Neural crest cell (in vitro differentiated cells): ENCODE results near the gene USP14. TPM values are rescaled to one million over a fixed set of nuclear protein-coding genes. Genes with fewer than 3 reads are reported as not detected.
A peak's percentile ranks its signal among the peaks of the same experiment; 100 is the strongest.

Experiments used
- DNase-seq: peaks from one replicate; pipeline ENCODE4 v3.0.0; 2021; ENCODE audit warnings: low read depth, mixed read lengths, low spot score
- H3K27ac Mint-ChIP-seq: one replicate; pipeline ENCODE4 v1.8.0; 2021; ENCODE audit warnings: mild to moderate bottlenecking, mixed read lengths; ENCODE audit not compliant: unreplicated experiment
- H3K27me3 Mint-ChIP-seq: 2 replicates; pipeline ENCODE4 v1.8.0; 2021; ENCODE audit warnings: low read depth, mild to moderate bottlenecking, mixed read lengths
- H3K36me3 Mint-ChIP-seq: 2 replicates; pipeline ENCODE4 v1.8.0; 2021; ENCODE audit warnings: low read depth, mild to moderate bottlenecking, mixed read lengths
- H3K4me1 Mint-ChIP-seq: 2 replicates; pipeline ENCODE4 v1.8.0; 2021; ENCODE audit warnings: mixed read lengths
- H3K4me3 Mint-ChIP-seq: one replicate; pipeline ENCODE4 v1.8.0; 2021; ENCODE audit warnings: mild to moderate bottlenecking, mixed read lengths
- H3K9me3 Mint-ChIP-seq: 2 replicates; pipeline ENCODE4 v1.8.0; 2021; ENCODE audit warnings: mixed read lengths
- CTCF ChIP-seq: fragments of 200-600 bp; sonication (generic); conservative IDR thresholded peaks from 2 replicates; pipeline ENCODE4 v1.5.0; 2021; ENCODE audit warnings: antibody characterized with exemption, mild to moderate bottlenecking
- total RNA-seq: library from RNA; stranded (reverse); gene quantifications from 2 replicates; pipeline ENCODE4 v1.2.1, GENCODE V29; 2021

USP14 gene
- total RNA-seq, 1 donor from 2014 or later = 75.0 TPM

- peak overlapping the region; percentile 77 for H3K4me3 Mint-ChIP-seq
- H3K27me3 Mint-ChIP-seq = peaks cover 4% of the 10 kb centered on the region
- no peak for DNase-seq
- H3K27ac Mint-ChIP-seq = no peak overlapping the region
- no peaks in the 10 kb centered on the region for H3K9me3 Mint-ChIP-seq
- H3K4me1 Mint-ChIP-seq = peaks cover 20% of the 10 kb centered on the region
- H3K36me3 Mint-ChIP-seq = peaks cover 6% of the 10 kb centered on the region
- TF ChIP-seq CTCF = no peak
Measured at GRCh38 chr18:160831-161570, 2.6 kb downstream of the USP14 start.

DNA sequence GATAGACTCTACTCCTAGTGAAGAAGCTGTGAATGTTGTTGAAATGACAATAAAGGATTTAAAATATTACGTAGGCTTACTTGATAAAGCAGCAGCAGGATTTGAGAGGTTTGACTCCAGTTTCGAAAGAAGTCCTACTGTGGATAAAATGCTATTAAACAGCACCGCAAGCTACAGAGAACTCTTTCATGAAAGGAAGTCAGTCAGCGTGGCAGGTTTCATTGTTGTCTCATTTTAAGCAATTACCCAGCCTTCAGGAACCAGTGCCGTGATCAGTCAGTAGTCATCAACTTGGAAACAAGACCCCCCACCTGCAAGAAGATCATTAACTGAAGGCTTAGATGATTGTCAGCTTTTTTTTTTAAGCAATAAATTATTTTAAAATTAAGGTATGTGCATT, 14.0 kb downstream of the USP14 start:
- TF ChIP-seq CTCF = no peak
- H3K4me1 Mint-ChIP-seq = peaks cover 17% of the 10 kb centered on the region
- H3K27me3 Mint-ChIP-seq = no peaks in the 10 kb centered on the region
- H3K4me3 Mint-ChIP-seq = no peak overlapping the region
- H3K36me3 Mint-ChIP-seq = peaks cover 21% of the 10 kb centered on the region
- H3K27ac Mint-ChIP-seq = no peak overlapping the region
- H3K9me3 Mint-ChIP-seq = no peaks in the 10 kb centered on the region
- no peak for DNase-seq

- no peak for TF ChIP-seq CTCF
- H3K4me1 Mint-ChIP-seq = peaks cover 4% of the 10 kb centered on the region
Measured at GRCh38 chr18:179499-179898, 21.1 kb downstream of the USP14 start.

GRCh38 chr18:181711-182110, 23.4 kb downstream of the USP14 start:
- no peaks in the 10 kb centered on the region for H3K27me3 Mint-ChIP-seq
- H3K4me3 Mint-ChIP-seq = no peak overlapping the region

More at GRCh38 chr18:179499-179898, 21.1 kb downstream of the USP14 start:
- H3K4me3 Mint-ChIP-seq = no peak overlapping the region
- H3K27ac Mint-ChIP-seq = no peak overlapping the region
- DNase-seq = no peak
- H3K9me3 Mint-ChIP-seq = no peaks in the 10 kb centered on the region
- H3K27me3 Mint-ChIP-seq = no peaks in the 10 kb centered on the region
- peaks cover 9% of the 10 kb centered on the region for H3K36me3 Mint-ChIP-seq

GRCh38 chr18:183769-184168, 25.4 kb downstream of the USP14 start:
- no peaks in the 10 kb centered on the region for H3K27me3 Mint-ChIP-seq
- TF ChIP-seq CTCF = no peak
- H3K9me3 Mint-ChIP-seq = no peaks in the 10 kb centered on the region
- no peaks in the 10 kb centered on the region for H3K4me1 Mint-ChIP-seq
- H3K27ac Mint-ChIP-seq = no peak overlapping the region
- H3K36me3 Mint-ChIP-seq = peaks cover 7% of the 10 kb centered on the region
- DNase-seq = no peak
- H3K4me3 Mint-ChIP-seq = no peak overlapping the region

More at GRCh38 chr18:181711-182110, 23.4 kb downstream of the USP14 start:
- DNase-seq = no peak
- peaks cover 7% of the 10 kb centered on the region for H3K36me3 Mint-ChIP-seq
- H3K27ac Mint-ChIP-seq = no peak overlapping the region
- H3K9me3 Mint-ChIP-seq = no peaks in the 10 kb centered on the region
- H3K4me1 Mint-ChIP-seq = no peaks in the 10 kb centered on the region
- no peak for TF ChIP-seq CTCF
